ENCODE measurements around the gene EQTN.

- TF ChIP-seq POLR2A (IDR thresholded peaks at IDR 0.05) = no peak
- no peak for TF ChIP-seq CTCF (IDR thresholded peaks at IDR 0.05)
- TF ChIP-seq EP300 (IDR thresholded peaks at IDR 0.05) = no peak
Measured at GRCh38 chr9:27248702-27249101, 48.2 kb downstream of the EQTN start.

Data from ovary (tissue), 3 donors.